RWPE2 (cell line): ENCODE results near the gene ALK.

Experiments
- ATAC-seq: fragments of 200-7000 bp; cut with Tn5 transposase; 3 replicates; pipeline ENCODE4 v1.9.1; 2021; ENCODE audit warnings: low read depth
- DNase-seq: peaks from one replicate; pipeline ENCODE4 v3.0.0-alpha.2; 2020; ENCODE audit warnings: low spot score
- H3K27ac ChIP-seq: fragments of 450-650 bp; 2 replicates; pipeline ENCODE4 v1.5.1; 2017; ENCODE audit warnings: mild to moderate bottlenecking; ENCODE audit not compliant: poor library complexity, severe bottlenecking
- H3K27me3 ChIP-seq: fragments of 250-450 bp; sonication (Bioruptor Pico); 2 replicates; pipeline ENCODE4 v1.5.1; 2021; ENCODE audit warnings: mild to moderate bottlenecking, moderate library complexity; ENCODE audit not compliant: insufficient read depth, poor library complexity, severe bottlenecking
- H3K36me3 ChIP-seq: fragments of 250-450 bp; sonication (Bioruptor Pico); 2 replicates; pipeline ENCODE4 v1.5.1; 2020; ENCODE audit warnings: low read depth, mild to moderate bottlenecking, moderate library complexity
- H3K4me1 ChIP-seq: fragments of 250-450 bp; sonication (Bioruptor Pico); 2 replicates; pipeline ENCODE4 v1.5.1; 2021; ENCODE audit warnings: mild to moderate bottlenecking, moderate library complexity; ENCODE audit not compliant: insufficient read depth, poor library complexity, severe bottlenecking
- H3K4me3 ChIP-seq: fragments of 250-450 bp; sonication (Bioruptor Pico); 2 replicates; pipeline ENCODE4 v1.5.1; 2021; ENCODE audit warnings: mild to moderate bottlenecking, moderate library complexity; ENCODE audit not compliant: severe bottlenecking
- H3K9me3 ChIP-seq: fragments of 250-450 bp; sonication (Bioruptor Pico); 2 replicates; pipeline ENCODE4 v1.5.1; 2021; ENCODE audit warnings: mild to moderate bottlenecking, moderate library complexity; ENCODE audit not compliant: severe bottlenecking
- CTCF ChIP-seq: fragments of 450-650 bp; IDR thresholded peaks from one replicate; pipeline ENCODE4 v1.5.1; 2017; ENCODE audit warnings: mild to moderate bottlenecking, moderate library complexity; ENCODE audit not compliant: poor library complexity, severe bottlenecking

ALK gene

DNA sequence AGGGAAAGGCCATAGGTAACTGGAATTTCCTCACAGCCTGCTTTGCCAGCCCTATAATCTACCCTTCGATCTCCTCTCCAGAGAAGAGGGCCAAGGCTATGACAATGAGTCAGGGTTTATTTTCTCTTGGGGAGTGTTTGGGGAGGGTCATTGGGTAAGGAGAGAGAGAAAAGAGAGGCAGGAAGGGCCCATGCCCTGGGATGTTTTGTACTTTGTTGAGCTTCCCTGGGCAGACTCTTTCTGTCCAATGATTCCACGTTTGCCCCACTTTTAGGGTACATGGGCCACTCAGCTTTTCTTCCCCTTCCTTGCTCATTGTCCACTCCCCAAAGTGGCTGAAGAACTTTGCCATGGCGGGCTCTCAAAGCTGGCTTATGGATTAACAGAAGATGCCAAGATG lies 224.2 kb downstream of the ALK start:
- Histone ChIP-seq H3K36me3 (no peaks in the 10 kb centered on the region), H3K4me3 (no peak overlapping the region), H3K27me3 (no peaks in the 10 kb centered on the region), H3K27ac (no peak overlapping the region), H3K4me1 (peaks cover 5% of the 10 kb centered on the region), H3K9me3 (no peaks in the 10 kb centered on the region)
- no peak for ATAC-seq
- TF ChIP-seq CTCF: no peak
- no peak for DNase-seq

DNA sequence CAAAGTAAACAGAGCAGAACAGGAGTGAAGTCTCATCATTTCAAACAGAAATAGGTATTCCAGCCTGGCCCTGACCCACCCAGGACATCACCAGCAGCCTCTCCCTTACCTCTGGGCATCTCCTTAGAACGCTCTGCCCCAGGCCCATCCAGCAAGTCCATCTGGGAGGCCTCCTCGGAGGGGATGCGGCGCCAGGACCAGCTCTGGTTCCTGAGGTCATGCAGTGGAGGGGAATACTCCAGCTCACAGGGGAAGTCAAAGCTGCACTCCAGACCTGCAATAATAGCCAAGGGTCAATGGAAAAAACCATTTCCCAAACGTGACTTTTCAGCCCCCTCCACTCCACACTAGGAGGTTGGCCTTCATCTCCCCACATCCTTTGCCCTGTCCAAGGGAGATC lies 226.6 kb downstream of the ALK start:
- H3K27ac ChIP-seq: no peak overlapping the region
- no peaks in the 10 kb centered on the region for H3K27me3 ChIP-seq
- no peak for TF ChIP-seq CTCF
- DNase-seq: no peak
- no peaks in the 10 kb centered on the region for H3K36me3 ChIP-seq
- no peak for ATAC-seq
- H3K4me1 ChIP-seq: no peaks in the 10 kb centered on the region
- no peaks in the 10 kb centered on the region for H3K9me3 ChIP-seq
- no peak overlapping the region for H3K4me3 ChIP-seq

GRCh38 chr2:29691391-29691950 lies 229.9 kb downstream of the ALK start:
- H3K4me1 ChIP-seq: no peaks in the 10 kb centered on the region
- no peaks in the 10 kb centered on the region for H3K9me3 ChIP-seq
- ATAC-seq (no peak), DNase-seq (no peak)
- no peaks in the 10 kb centered on the region for H3K36me3 ChIP-seq
- H3K27ac ChIP-seq: no peak overlapping the region
- TF ChIP-seq CTCF: no peak
- H3K4me3 ChIP-seq: no peak overlapping the region
- no peaks in the 10 kb centered on the region for H3K27me3 ChIP-seq

DNA sequence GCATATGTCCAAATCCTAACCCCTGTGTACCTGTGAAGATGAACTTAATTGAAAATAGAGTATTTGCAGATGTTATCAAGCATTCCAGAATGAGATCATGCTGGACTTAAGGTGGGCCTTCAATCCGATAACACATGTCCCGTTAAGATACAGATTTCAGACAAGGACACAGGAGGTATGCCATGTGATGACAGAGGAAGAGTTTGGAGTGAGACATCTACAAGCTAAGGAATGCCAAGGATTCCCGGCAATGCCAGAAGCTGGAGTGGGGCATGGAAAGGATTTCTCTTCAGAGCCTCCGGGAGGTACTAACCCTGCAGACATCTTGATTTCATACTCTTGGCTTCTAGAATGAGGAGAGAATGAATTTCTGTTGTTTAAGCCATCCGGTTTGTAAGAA lies 231.7 kb downstream of the ALK start:
- ATAC-seq (no peak), DNase-seq (no peak)
- Histone ChIP-seq H3K27me3 (no peaks in the 10 kb centered on the region), H3K36me3 (no peaks in the 10 kb centered on the region), H3K9me3 (no peaks in the 10 kb centered on the region), H3K4me1 (no peaks in the 10 kb centered on the region), H3K4me3 (no peak overlapping the region), H3K27ac (no peak overlapping the region)
- no peak for TF ChIP-seq CTCF

DNA sequence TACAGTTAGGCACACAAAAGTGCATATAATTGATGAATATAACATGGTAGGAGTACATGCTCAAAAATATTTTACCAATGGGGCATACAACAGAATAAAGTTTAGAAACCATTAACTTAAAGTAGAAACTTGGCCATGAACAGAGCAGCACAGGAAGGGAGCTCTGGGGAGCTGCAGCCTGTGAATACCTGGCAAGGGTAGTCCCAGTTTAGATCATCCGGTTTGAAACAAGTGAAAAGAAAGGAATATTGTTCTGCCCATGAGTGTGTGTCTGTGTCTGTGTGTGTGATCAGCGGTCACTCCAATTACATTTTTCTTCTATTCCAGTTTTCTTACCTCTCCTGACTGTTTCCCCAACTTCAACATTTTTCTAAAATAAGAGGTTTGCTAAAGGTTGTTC lies 233.0 kb downstream of the ALK start:
- Histone ChIP-seq H3K27ac (no peak overlapping the region), H3K4me3 (no peak overlapping the region), H3K9me3 (no peaks in the 10 kb centered on the region), H3K27me3 (no peaks in the 10 kb centered on the region), H3K4me1 (no peaks in the 10 kb centered on the region), H3K36me3 (no peaks in the 10 kb centered on the region)
- DNase-seq: no peak
- TF ChIP-seq CTCF: no peak
- no peak for ATAC-seq
